HEK293 (cell line): ENCODE results near the gene INPP5A.

Experiments
- CTCF ChIA-PET: fragments of 350-600 bp; formaldehyde crosslinking; extraction: SDS; loops from one replicate; lab custom pipeline; 2021; ENCODE audit warnings: antibody characterized with exemption; lab: Yijun Ruan, JAX
- POLR2A ChIA-PET: fragments of 300-600 bp; formaldehyde crosslinking; extraction: SDS; loops from one replicate; lab custom pipeline; 2020; ENCODE audit warnings: antibody characterized with exemption, inconsistent platforms; lab: Yijun Ruan, JAX
- H3K27ac ChIP-seq: fragments of 200-500 bp; sonication (Bioruptor generic); 2 replicates; pipeline ENCODE4 v1.5.1; 2014; ENCODE audit warnings: low read depth, low read length, control low read depth, inconsistent platforms; ENCODE audit errors: extremely low read depth
- H3K36me3 ChIP-seq, 2 experiments: fragments of 200-500 bp in 1 of 2; sonication (Bioruptor generic) in 1 of 2; 1 replicate in 1 of 2; 2 replicates in 1 of 2; pipeline ENCODE4 v1.5.1; 2014 to 2017; ENCODE audit warnings: inconsistent platforms in 2 of 2, low read length in 2 of 2; ENCODE audit not compliant: control insufficient read depth in 2 of 2, insufficient read depth in 1 of 2
- H3K4me1 ChIP-seq: fragments of 200-500 bp; sonication (Bioruptor generic); 2 replicates; pipeline ENCODE4 v1.5.1; 2014; ENCODE audit warnings: mild to moderate bottlenecking, low read length, inconsistent platforms; ENCODE audit not compliant: control insufficient read depth, insufficient read depth
- H3K4me3 ChIP-seq: 2 replicates; pipeline ENCODE4 v1.5.1; 2011; ENCODE audit warnings: low read depth, mild to moderate bottlenecking, control low read depth, low read length, moderate library complexity
- H3K9me3 ChIP-seq: fragments of 200-500 bp; sonication (Bioruptor generic); 2 replicates; pipeline ENCODE4 v1.5.1; 2014; ENCODE audit warnings: low read depth, low read length, inconsistent platforms; ENCODE audit not compliant: control insufficient read depth, insufficient read depth
- GLIS1 ChIP-seq: fragments of 450-650 bp; formaldehyde crosslinking; IDR thresholded peaks from 2 replicates; pipeline ENCODE4 v1.5.1; 2016; ENCODE audit warnings: missing biosample characterization, missing genetic modification characterization
- GLIS2 ChIP-seq: fragments of 450-650 bp; formaldehyde crosslinking; IDR thresholded peaks from 2 replicates; pipeline ENCODE4 v1.5.1; 2016; ENCODE audit warnings: missing biosample characterization, missing genetic modification characterization
- MYNN ChIP-seq: fragments of 450-650 bp; formaldehyde crosslinking; IDR thresholded peaks from 2 replicates; pipeline ENCODE4 v1.5.1; 2016; ENCODE audit warnings: missing biosample characterization, missing genetic modification characterization, borderline replicate concordance
- SCRT1 ChIP-seq: fragments of 450-650 bp; formaldehyde crosslinking; IDR thresholded peaks from 2 replicates; pipeline ENCODE4 v1.5.1; 2016; ENCODE audit warnings: missing biosample characterization, missing genetic modification characterization, borderline replicate concordance
- ZBTB7A ChIP-seq: fragments of 450-650 bp; formaldehyde crosslinking; IDR thresholded peaks from 2 replicates; pipeline ENCODE4 v1.5.1; 2016; ENCODE audit warnings: low read depth, missing biosample characterization, missing genetic modification characterization
- ZBTB8A ChIP-seq: fragments of 450-650 bp; formaldehyde crosslinking; IDR thresholded peaks from 2 replicates; pipeline ENCODE4 v1.5.1; 2016; ENCODE audit warnings: missing biosample characterization, missing genetic modification characterization
- ZNF114 ChIP-seq: fragments of 450-650 bp; formaldehyde crosslinking; IDR thresholded peaks from 2 replicates; pipeline ENCODE4 v1.5.0; 2017; ENCODE audit warnings: missing biosample characterization, missing genetic modification characterization
- ZNF157 ChIP-seq: fragments of 450-650 bp; formaldehyde crosslinking; IDR thresholded peaks from 2 replicates; pipeline ENCODE4 v1.5.1; 2016; ENCODE audit warnings: missing biosample characterization, missing genetic modification characterization
- ZNF2 ChIP-seq: fragments of 450-650 bp; formaldehyde crosslinking; IDR thresholded peaks from 2 replicates; pipeline ENCODE4 v1.5.1; 2016; ENCODE audit warnings: missing biosample characterization, missing genetic modification characterization
- ZNF239 ChIP-seq: fragments of 450-650 bp; formaldehyde crosslinking; IDR thresholded peaks from 2 replicates; pipeline ENCODE4 v1.5.1; 2016; ENCODE audit warnings: missing biosample characterization, missing genetic modification characterization
- ZNF37A ChIP-seq: fragments of 450-650 bp; IDR thresholded peaks from 2 replicates; pipeline ENCODE4 v1.5.1; 2018; ENCODE audit warnings: missing biosample characterization, missing genetic modification characterization
- ZNF404 ChIP-seq: fragments of 450-650 bp; formaldehyde crosslinking; IDR thresholded peaks from 2 replicates; pipeline ENCODE4 v1.5.1; 2017; ENCODE audit warnings: missing biosample characterization, missing genetic modification characterization
- ZNF501 ChIP-seq: fragments of 450-650 bp; formaldehyde crosslinking; IDR thresholded peaks from 2 replicates; pipeline ENCODE4 v1.5.1; 2016; ENCODE audit warnings: missing biosample characterization, missing genetic modification characterization
- ZNF549 ChIP-seq: fragments of 450-650 bp; IDR thresholded peaks from 2 replicates; pipeline ENCODE4 v1.5.1; 2018; ENCODE audit warnings: missing biosample characterization, missing genetic modification characterization, mild to moderate bottlenecking, inconsistent platforms, moderate library complexity
- ZNF76 ChIP-seq: fragments of 450-650 bp; formaldehyde crosslinking; IDR thresholded peaks from 2 replicates; pipeline ENCODE4; 2016; ENCODE audit warnings: low read depth, missing biosample characterization, missing genetic modification characterization, borderline replicate concordance
- ZNF792 ChIP-seq: fragments of 450-650 bp; formaldehyde crosslinking; IDR thresholded peaks from 2 replicates; pipeline ENCODE4 v1.5.1; 2016; ENCODE audit warnings: missing biosample characterization, missing genetic modification characterization
- TF ChIP-seq, protein P1 (sequence below): fragments of 450-650 bp; formaldehyde crosslinking; IDR thresholded peaks from 2 replicates; pipeline ENCODE4 v1.5.1; 2016; ENCODE audit warnings: missing biosample characterization, missing genetic modification characterization
- TF ChIP-seq, protein P2 (sequence below): fragments of 450-650 bp; formaldehyde crosslinking; IDR thresholded peaks from 2 replicates; pipeline ENCODE4 v1.5.1; 2016; ENCODE audit warnings: missing biosample characterization, missing genetic modification characterization, borderline replicate concordance
- TF ChIP-seq, protein P3 (sequence below): fragments of 450-650 bp; formaldehyde crosslinking; IDR thresholded peaks from 2 replicates; pipeline ENCODE4 v1.5.1; 2017; ENCODE audit warnings: missing biosample characterization, missing genetic modification characterization
- TF ChIP-seq, protein P4 (sequence below): fragments of 450-650 bp; formaldehyde crosslinking; IDR thresholded peaks from 2 replicates; pipeline ENCODE4 v1.5.1; 2016; ENCODE audit warnings: missing biosample characterization, missing genetic modification characterization
- TF ChIP-seq, protein P5 (sequence below): fragments of 450-650 bp; formaldehyde crosslinking; IDR thresholded peaks from 2 replicates; pipeline ENCODE4 v1.5.1; 2016; ENCODE audit warnings: missing biosample characterization, missing genetic modification characterization

Gene INPP5A

DNA sequence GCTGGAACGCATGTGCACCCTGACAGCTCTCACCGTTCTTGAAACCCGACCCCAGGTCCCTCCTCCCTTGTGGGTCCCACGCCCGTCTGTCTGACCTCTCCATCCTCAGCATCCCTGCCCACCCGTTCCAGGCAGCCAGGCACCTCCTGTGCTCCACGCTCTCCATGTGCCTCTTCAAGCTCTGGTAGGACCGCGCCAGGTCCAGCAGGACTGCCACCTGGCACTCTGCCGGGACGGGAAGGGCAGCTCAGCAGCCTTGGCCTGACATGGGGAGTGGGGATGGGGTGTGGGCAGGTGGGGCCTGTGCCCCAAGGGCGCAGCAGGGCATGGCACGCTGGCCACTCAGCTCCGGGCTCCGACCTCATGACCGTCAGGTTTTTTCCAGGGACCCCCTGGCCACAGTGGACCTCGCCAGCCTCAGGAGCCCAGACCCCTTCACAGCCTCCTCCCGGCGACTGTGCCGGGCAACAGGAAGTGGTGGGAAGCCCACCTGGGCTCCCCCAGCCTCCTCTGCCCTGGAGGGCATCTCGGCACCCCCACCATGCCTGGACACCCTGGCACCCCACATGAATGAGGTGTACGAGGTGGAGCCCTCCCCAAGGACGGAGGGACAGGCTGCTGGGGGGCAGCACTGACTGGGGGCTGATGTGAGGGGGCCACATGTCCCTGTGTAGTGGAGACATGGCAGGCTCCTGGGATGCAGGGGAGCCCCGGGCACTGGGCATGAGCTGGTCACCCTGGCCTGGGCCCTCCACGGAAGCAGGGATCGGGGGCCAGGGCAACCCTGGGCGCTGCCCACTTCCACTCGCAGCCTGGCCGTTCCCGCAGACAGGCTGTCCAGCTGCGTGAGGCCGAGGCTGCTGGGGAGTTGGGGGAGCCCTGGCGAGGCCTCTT lies 273.5 kb downstream of the INPP5A start (continued):
- TF ChIP-seq, protein P1, sequence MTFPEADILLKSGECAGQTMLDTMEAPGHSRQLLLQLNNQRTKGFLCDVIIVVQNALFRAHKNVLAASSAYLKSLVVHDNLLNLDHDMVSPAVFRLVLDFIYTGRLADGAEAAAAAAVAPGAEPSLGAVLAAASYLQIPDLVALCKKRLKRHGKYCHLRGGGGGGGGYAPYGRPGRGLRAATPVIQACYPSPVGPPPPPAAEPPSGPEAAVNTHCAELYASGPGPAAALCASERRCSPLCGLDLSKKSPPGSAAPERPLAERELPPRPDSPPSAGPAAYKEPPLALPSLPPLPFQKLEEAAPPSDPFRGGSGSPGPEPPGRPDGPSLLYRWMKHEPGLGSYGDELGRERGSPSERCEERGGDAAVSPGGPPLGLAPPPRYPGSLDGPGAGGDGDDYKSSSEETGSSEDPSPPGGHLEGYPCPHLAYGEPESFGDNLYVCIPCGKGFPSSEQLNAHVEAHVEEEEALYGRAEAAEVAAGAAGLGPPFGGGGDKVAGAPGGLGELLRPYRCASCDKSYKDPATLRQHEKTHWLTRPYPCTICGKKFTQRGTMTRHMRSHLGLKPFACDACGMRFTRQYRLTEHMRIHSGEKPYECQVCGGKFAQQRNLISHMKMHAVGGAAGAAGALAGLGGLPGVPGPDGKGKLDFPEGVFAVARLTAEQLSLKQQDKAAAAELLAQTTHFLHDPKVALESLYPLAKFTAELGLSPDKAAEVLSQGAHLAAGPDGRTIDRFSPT, result no peak
- TF ChIP-seq ZNF792 (tag by site-specific recombination), result no peak
- TF ChIP-seq, all 188 proteins: peak for 4

DNA sequence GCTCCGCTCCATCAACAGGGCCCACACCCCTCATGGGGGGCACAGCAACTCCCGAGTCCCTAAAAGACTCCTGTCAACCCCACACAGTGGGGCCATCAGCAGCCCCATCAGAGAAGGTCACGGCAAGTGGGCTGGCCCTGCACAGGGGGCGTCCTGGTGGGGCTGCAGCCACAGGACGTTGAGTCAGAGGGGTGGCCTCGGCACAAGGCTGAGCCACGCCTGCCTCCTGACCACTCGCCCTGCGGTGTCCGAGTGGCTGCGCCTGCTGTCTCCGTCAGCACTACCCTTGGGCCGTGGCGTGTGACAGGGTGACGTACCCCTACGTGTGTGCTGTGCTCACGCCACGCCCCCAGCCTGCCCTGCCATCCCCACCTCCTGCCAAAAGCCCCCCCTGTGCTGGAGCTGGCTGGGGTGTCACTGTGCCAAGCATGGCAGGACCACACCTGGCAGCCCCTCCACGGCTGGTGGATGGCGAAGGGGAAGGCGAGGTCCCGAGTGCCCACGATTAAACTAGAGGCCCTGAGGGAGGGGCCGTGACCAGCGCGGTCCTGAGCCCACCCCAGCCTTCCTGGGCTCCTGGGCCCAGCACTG lies 274.4 kb downstream of the INPP5A start:
- no peaks in the 10 kb centered on the region for H3K36me3 ChIP-seq
- POLR2A ChIA-PET, result no interaction called here
- no peak overlapping the region for H3K4me3 ChIP-seq
- H3K4me1 ChIP-seq, result no peaks in the 10 kb centered on the region
- H3K9me3 ChIP-seq, result no peaks in the 10 kb centered on the region
- CTCF ChIA-PET, result no interaction called here
- no peak overlapping the region for H3K27ac ChIP-seq
- TF ChIP-seq ZNF114 (tag by site-specific recombination) (no peak), ZNF549 (tag by site-specific recombination) (no peak), ZNF501 (tag by site-specific recombination) (no peak), SCRT1 (tag by site-specific recombination) (no peak), MYNN (tag by site-specific recombination) (no peak), ZNF37A (tag by site-specific recombination) (no peak), ZNF76 (tag by site-specific recombination) (no peak), ZNF2 (no peak), ZNF404 (tag by site-specific recombination) (no peak)
- TF ChIP-seq, protein P2, sequence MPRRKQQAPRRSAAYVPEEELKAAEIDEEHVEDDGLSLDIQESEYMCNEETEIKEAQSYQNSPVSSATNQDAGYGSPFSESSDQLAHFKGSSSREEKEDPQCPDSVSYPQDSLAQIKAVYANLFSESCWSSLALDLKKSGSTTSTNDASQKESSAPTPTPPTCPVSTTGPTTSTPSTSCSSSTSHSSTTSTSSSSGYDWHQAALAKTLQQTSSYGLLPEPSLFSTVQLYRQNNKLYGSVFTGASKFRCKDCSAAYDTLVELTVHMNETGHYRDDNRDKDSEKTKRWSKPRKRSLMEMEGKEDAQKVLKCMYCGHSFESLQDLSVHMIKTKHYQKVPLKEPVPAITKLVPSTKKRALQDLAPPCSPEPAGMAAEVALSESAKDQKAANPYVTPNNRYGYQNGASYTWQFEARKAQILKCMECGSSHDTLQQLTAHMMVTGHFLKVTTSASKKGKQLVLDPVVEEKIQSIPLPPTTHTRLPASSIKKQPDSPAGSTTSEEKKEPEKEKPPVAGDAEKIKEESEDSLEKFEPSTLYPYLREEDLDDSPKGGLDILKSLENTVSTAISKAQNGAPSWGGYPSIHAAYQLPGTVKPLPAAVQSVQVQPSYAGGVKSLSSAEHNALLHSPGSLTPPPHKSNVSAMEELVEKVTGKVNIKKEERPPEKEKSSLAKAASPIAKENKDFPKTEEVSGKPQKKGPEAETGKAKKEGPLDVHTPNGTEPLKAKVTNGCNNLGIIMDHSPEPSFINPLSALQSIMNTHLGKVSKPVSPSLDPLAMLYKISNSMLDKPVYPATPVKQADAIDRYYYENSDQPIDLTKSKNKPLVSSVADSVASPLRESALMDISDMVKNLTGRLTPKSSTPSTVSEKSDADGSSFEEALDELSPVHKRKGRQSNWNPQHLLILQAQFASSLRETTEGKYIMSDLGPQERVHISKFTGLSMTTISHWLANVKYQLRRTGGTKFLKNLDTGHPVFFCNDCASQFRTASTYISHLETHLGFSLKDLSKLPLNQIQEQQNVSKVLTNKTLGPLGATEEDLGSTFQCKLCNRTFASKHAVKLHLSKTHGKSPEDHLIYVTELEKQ (tag by site-specific recombination), result no peak
- TF ChIP-seq, protein P3, sequence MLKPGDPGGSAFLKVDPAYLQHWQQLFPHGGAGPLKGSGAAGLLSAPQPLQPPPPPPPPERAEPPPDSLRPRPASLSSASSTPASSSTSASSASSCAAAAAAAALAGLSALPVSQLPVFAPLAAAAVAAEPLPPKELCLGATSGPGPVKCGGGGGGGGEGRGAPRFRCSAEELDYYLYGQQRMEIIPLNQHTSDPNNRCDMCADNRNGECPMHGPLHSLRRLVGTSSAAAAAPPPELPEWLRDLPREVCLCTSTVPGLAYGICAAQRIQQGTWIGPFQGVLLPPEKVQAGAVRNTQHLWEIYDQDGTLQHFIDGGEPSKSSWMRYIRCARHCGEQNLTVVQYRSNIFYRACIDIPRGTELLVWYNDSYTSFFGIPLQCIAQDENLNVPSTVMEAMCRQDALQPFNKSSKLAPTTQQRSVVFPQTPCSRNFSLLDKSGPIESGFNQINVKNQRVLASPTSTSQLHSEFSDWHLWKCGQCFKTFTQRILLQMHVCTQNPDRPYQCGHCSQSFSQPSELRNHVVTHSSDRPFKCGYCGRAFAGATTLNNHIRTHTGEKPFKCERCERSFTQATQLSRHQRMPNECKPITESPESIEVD (tag by site-specific recombination), result no peak

DNA sequence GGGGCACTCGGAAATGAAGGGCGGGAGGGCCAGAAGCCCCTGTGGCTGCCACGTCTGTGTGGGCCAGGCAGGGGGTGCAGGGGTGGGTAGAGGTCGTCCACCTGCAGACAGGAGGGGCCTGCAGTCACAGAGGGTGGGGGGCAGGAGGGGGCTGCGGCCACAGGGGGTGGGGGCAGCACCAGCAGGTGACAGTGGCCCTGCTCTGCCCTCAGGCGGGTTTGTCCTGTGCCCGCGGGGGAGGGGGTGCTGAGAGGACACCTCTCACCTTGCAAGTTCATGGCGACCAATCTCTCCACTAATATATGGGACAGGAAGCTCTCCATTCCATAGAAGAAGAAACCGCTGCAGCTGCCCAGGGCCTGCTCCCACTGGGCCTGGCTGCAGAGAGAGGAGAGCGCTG lies 274.9 kb downstream of the INPP5A start:
- no peak overlapping the region for H3K27ac ChIP-seq
- no peaks in the 10 kb centered on the region for H3K9me3 ChIP-seq
- POLR2A ChIA-PET, result no interaction called here
- CTCF ChIA-PET, result no interaction called here
- H3K4me1 ChIP-seq, result no peaks in the 10 kb centered on the region
- no peak overlapping the region for H3K4me3 ChIP-seq
- no peaks in the 10 kb centered on the region for H3K36me3 ChIP-seq
- no peak for TF ChIP-seq GLIS2 (tag by site-specific recombination)
- TF ChIP-seq, protein P4, sequence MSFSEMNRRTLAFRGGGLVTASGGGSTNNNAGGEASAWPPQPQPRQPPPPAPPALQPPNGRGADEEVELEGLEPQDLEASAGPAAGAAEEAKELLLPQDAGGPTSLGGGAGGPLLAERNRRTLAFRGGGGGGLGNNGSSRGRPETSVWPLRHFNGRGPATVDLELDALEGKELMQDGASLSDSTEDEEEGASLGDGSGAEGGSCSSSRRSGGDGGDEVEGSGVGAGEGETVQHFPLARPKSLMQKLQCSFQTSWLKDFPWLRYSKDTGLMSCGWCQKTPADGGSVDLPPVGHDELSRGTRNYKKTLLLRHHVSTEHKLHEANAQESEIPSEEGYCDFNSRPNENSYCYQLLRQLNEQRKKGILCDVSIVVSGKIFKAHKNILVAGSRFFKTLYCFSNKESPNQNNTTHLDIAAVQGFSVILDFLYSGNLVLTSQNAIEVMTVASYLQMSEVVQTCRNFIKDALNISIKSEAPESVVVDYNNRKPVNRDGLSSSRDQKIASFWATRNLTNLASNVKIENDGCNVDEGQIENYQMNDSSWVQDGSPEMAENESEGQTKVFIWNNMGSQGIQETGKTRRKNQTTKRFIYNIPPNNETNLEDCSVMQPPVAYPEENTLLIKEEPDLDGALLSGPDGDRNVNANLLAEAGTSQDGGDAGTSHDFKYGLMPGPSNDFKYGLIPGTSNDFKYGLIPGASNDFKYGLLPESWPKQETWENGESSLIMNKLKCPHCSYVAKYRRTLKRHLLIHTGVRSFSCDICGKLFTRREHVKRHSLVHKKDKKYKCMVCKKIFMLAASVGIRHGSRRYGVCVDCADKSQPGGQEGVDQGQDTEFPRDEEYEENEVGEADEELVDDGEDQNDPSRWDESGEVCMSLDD (tag by site-specific recombination), result no peak
- TF ChIP-seq ZNF239 (tag by site-specific recombination), result no peak
- TF ChIP-seq GLIS1 (tag by site-specific recombination), result no peak
- TF ChIP-seq, protein P5, sequence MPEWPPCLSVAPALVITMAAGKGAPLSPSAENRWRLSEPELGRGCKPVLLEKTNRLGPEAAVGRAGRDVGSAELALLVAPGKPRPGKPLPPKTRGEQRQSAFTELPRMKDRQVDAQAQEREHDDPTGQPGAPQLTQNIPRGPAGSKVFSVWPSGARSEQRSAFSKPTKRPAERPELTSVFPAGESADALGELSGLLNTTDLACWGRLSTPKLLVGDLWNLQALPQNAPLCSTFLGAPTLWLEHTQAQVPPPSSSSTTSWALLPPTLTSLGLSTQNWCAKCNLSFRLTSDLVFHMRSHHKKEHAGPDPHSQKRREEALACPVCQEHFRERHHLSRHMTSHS (tag by site-specific recombination), result no peak
- TF ChIP-seq ZBTB8A (tag by site-specific recombination), result no peak
- no peak for TF ChIP-seq ZBTB7A
- no peak for TF ChIP-seq ZNF114 (tag by site-specific recombination)
- no peak for TF ChIP-seq ZNF157 (tag by site-specific recombination)
